8988T (cell line): ENCODE measurements around the gene HMCN1.

ENCODE experiments used
- DNase-seq: peaks from one replicate; pipeline ENCODE4 v3.0.0; 2011

The HMCN1 gene

DNA sequence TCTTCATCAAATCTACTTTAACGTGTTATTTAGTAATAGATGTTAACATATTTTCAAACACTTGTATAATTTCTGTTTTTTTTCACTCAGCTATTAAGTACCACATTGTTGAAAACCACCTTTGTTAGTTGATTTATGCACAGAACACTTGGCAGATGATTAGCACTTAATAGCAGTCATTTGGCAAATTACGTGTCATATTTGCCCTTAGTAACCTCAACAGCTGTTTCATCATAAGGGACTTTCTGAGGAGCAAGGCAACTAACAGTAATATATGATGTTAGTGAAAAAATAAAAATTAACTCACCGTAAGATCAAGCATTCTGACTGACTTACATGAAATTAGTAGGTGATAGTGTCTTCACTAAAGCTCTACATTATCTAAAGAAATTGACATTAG lies 186.4 kb downstream of the HMCN1 start:
- no peak for DNase-seq

DNA sequence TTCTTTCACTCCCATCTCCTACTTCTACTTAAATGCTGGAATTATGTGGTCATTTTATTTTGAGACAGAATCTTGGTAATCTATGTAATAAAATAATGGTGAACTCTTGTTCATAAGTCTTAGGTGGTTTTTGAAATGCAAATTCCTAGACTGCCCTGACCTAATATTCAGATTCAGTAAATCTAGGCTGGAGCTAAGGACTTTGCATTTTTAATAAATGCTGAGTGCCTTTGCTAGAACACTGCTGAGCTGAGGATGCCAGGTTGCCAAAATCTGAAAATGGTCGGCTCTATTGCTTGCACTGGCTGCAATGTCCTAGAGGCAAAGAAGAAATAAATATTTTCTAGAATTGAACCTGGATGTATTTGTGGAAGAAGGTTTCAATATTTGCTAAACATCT lies 187.4 kb downstream of the HMCN1 start:
- DNase-seq, result no peak

DNA sequence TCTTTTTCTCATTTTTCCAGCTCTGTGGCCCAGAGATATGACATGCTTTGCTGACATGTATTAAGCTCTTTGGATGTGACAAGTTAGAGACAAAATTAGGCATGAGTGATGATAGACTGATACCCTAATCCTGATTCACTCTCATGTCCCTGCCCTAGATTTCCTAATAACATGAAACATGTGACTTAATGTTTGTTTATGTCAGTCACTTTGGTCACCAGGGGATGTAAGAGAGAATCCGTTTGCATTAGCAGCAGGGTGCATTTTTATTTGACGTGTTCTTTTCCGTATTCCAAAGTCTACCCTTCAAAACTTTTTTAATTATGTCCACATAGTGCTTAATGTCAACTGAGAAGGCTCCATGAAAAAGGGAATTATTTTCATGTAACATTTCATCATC lies 192.4 kb downstream of the HMCN1 start:
- no peak for DNase-seq

DNA sequence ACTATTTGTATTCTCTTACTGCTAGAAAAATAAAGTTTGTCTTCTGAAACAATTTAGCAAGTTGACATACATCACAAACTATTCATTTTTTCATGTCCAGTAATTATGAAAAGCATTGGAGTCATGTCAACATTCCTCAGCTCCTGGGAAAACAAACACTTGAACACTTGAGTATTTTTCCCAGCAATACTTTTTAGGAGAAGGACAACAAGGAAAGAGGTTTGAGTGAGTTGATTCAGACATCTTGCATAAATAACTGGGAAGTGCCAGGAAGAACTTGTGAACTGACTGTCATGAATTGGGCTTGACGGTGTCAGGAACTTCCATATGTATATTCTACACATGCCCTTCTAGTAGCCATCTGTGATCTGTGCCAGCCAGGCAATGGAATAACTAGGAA lies 195.6 kb downstream of the HMCN1 start:
- DNase-seq, result no peak

DNA sequence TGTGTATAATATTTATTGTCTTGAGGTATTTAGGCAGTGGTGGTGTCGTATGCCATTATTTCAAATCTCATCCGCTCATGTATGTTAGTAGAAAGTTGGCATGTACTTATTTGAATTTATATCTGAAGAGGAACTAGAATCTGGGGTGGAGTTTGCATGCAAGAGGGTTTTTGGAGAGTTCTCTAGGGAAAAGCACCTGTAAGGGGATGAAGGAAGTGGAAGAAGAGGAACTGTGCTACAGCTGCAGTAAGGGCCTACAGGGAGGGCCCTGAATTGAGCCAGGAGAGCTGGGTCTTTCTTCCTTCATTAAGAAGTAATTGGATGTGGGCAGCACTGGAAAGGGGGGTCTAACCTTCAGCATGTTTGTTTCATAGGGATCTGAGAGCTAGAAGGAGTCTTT lies 197.2 kb downstream of the HMCN1 start:
- no peak for DNase-seq

DNA sequence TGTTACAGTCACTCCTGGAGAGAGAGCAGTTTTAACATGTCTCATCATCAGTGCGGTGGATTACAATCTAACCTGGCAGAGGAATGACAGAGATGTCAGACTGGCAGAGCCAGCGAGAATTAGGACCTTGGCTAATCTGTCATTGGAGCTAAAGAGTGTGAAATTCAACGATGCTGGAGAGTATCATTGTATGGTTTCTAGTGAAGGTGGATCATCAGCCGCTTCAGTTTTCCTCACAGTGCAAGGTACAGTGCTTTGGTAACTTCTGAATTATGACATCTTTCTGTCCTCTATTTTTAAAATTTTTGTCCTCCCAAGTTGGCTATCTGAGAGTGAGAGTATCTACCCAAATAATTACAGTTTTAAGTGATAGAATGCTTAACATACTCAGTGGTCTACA lies 199.4 kb downstream of the HMCN1 start:
- no peak for DNase-seq

DNA sequence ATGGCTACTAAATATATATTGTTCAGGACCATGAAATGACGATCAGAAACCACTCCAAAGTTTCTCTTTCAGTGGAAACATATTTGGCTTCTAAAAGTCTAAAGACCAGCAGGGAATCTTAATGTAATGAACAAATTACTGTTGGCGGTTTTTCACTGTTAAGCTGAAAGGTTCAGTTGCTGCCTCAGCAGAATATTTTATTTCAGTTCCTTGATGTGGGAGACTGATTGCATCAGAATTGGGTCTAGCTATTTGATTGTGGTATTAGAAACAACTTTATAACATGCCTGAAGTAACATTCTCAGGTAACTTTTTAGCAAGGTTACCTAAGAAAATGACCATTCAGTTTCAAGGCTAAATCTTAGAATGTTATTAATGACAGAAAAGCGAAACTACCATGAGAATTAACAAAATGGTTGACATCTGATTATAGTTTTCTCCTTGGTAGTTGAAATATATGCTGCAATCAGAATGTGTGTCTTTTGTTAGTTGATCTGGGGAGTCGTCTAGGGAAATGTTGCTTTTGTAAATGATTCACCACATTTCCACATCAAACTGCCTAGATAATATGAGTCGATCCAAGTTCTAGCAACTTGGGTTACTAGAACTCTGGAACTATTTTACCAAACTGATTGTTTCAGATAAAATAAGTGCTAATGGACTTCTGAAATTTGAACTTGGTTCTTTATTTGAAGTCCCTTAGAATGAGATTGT lies 200.4 kb downstream of the HMCN1 start:
- DNase-seq, result no peak

DNA sequence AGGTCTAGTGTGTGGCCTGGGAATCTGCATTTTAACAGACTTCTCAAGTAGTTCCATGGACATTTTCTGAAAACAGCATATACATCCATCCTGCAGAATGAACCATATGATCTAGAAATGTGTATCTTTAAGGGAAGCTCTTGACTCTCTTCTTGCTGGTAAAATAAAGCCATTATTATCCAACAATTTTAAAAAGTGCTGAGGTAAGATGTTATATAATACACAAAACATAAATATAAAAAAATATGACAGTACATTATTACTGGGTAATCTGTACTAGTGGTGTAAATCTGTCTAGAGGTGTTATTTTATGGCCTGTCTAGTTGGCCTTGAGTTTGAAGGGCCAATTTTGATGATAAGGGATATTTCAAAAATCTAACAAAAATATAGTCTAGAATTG lies 201.2 kb downstream of the HMCN1 start:
- no peak for DNase-seq

DNA sequence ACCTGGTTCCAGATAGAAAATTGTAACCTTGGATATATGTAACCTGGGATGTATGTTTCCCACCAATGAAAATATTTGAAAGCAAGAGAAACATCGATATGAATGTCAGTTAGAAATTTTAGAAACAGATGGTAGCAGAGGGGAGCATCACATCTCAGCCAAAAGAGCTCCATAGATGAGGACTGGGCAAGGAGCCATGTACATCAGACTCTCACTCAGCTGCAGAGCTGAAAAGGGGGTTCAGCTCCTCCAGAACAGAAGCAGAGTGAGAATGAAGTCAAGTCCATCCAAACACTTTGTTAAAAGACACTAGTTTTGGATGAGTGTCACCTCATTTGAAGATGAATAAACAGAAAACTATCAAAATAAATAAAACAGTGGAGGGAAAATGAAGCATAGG lies 202.4 kb downstream of the HMCN1 start:
- no peak for DNase-seq

DNA sequence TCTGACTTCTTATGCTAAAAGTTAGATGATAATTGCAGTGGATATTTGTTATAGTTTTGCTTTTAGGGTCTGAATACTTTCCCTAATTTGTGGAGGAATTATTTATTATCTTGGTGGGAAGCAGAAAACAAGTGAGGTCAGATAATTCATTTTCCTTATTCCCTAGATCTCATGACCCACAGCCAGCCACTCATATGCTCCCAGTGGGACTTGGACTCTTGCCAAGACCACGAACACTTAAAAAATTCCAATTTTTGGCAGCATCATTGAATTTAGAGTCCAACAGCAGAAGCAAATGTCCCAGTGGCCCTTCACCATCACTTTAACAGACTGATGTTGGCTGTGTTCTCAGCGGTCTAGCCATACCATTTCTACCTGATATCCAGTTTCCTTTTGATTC lies 204.2 kb downstream of the HMCN1 start:
- no peak for DNase-seq

DNA sequence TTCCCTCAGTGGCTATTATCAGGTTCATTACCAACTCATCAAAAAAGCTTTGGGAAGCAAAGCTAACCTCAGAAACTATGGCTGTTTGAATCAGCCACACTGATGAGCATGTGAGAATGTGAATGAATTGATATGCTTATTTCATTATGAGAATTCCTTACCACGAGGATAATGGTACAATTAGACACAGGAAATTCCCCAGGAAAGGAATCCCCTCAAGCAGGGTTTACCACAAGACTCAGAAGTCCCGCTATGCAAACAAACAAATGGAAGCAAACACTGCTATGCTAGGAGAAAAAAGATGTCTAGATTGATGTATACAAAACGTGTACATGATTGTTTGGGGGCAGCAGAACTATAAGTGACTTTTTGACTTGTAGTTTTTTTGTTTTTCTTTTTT lies 205.0 kb downstream of the HMCN1 start:
- no peak for DNase-seq

DNA sequence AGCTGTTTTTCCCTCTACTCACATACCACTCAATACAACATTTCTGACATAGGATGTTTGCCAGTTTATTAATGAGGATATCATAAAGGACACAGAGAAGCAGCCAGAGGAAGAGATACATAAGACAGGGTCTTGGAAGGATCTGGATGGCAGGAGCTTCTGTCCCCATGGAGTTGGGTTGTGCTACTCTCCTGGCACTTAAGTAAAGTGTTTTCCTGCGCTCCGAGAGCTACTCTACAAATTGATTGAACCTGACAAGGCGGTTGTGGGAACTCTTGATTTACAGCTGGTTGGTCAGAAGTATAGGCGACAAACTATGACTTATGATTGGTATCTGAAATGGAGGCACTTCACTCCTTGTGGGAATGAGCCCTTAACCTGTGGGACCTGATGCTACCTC lies 208.8 kb downstream of the HMCN1 start:
- no peak for DNase-seq

DNA sequence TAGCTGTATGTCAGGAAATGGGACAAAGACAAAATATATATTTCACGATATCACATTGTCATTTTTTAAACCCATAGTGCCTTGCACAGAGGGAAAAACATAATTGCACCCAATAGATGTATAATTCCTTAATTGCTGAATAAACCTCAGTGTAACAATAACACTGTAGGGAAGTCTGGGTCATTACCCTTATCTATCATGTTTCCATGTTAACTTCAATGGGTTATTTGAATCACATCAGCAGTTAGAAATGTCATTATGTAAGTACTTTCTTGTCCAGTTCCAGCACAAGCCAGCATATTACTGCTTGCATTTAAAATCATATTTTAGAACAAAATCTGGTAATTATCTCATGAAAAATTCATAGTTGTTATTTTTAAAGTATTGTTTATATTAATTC lies 222.7 kb downstream of the HMCN1 start:
- no peak for DNase-seq

DNA sequence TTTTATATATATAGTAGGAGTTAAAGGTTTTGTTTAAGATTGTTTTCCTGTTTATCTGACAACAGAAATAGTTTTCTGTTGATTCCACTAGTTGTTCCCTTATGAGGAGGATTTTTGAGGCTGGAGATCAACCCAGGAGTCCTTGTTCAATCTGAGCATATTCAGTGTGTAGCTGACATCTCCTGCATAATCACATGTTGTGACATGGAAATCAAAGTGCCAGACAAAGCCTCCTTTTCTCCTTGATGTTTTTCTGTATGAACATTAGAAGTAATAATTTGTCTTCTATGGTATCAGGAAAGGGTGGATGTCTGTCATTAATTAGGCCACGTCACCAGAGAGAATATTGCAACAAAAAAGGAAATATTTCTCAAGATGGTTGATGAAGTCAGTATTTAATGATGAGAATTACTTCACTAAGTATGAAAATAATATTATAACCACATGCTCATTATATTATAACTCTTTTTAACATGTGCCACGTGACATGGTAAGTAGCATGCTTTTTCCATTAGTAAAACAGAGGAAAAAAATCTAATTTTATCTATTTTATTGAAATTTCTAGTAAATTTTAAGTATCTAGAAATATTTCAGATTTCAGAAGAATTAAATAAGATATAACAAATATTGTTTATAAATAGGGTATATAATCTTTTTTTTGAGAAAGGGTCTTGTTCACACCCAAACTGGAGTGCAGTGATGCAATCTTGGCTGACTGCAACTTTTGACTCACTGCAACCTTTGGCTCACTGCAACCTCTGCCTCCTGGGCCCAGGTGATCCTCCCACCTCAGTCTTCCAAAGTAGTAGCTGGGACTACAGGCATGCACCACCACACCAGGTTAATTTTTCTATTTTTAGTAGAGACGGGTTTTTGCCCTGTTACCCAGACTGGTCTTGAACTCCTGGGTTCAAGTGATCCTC lies 223.5 kb downstream of the HMCN1 start:
- DNase-seq, result no peak

DNA sequence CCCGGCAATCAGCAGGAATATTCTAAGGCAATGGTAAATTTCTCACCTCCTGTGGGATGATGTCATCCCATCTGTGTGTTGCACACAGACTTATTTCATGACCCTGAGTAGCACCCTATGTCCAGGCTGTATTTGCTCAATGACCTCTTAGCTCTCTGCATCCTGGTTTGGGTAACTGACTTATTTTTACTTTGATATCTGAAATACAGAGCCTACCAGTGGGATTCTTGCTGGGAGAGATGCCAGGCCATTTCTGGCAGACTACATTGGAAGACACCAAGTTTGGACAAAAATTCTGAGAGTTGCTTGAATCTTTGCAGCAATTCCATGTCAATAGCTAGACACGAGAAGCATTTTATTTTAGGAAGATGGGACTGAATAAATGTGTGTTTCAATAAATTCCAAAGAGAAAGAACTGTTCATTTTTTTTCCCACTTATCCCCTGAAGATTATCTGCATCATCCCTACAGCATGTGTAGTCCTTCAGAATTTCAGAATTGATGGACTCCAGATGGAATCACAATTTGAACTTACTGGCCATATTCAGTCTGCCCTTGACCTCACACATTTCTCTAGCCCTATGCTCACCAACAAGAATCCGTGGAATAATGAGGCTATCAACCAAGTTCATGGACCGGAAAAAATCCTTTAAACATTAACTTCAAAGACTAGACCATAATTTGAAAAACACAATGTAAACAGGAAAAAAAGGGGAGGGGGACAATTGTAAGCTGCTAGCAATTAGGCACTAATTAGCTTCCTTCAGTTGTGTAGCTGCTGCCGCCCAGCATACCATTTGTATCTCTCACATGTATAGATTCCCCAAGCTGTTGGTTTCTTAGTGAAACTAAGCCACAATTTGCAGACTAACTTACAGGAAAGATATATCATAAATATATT lies 226.5 kb downstream of the HMCN1 start:
- no peak for DNase-seq

DNA sequence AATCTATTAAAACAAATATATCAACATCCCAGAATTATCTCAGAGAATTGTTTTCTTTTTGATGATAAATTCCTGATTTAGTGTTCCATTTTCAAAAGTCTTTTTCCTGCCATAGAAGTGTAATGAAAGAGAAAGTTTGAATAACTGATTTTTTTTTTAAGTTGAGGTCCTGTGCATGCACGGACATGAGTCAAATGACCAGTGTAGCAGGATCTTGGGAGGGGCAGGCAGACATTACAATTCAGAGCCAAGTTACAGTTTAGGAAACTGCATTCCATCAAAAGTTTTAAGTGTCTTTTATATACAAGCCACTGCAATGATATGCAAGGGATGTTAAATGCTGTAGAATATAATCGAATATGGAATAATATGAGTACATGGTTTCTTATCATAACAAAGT lies 227.5 kb downstream of the HMCN1 start:
- DNase-seq, result no peak

DNA sequence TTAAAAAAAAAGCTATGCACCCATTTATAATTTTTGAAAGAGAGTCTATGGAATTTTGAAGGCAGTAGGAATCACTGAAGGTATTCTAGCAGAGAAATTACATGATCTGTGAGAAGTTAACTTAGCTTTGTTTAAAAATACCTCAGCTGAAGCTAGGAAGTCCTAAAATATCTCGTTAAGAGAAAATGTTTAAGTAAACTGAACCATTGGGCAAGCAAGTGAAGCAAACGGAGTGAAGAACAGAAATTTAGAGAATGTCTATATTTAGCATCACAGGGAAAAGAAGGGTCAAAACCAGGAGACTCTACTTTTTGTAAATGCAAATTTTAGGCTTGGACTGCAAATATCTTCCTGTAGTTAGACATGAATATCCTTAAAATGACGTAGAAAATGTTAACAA lies 230.8 kb downstream of the HMCN1 start:
- no peak for DNase-seq

DNA sequence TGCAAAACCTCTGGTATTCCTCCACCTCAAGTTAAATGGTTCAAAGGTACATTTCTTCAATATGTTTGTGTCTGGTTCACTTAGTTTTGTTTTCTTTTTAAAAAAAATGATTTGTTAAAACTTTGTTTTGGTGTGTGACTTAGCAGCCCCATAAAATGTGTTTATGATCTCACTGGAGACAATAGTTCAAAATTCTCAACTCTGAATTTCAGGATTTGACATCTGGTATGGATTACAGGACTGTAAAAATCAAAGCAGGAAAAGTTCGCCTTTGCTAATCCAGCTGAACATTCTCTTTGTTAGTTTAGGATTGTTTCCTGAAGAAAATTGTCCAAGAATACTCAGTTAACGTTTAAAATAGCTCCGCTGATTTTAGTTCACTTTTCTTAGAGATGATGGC lies 231.7 kb downstream of the HMCN1 start:
- DNase-seq, result no peak

DNA sequence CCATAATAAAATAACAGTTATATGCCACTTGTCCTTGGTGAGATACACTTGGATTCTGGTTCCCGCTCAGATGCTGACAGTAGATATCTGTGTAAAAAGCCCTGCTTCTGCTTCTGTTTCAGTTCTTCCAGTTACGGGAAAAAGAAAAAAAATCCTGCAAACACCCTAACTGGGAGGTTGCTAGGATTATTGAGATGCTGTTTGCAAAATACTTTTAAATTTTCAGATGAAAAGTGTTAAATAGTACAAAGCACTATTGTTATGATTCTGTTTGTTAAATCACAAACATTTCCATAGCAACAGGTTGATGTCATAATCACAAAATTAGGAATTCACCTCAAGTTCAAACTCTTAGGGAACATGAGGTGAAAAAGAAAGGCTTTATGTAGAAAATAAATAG lies 232.3 kb downstream of the HMCN1 start:
- DNase-seq, result no peak

DNA sequence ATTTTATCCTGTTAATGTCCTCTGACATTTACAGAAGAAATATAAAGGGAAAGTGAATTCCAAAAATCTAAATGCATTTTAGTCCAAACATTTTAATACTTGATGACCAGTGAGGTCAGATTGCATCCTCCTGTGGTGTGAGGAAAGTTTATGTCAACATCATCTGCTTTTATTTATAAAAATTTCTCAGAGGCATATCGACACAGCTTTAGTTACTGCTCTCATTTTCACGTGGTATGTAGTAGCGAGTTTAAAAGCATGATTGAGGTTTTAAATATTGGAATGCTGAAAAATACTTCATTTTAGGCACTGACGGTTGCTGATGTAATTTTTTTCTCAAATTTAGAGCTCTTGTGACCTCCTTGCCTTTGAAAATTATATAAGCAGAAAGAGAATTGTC lies 234.8 kb downstream of the HMCN1 start:
- DNase-seq, result no peak

DNA sequence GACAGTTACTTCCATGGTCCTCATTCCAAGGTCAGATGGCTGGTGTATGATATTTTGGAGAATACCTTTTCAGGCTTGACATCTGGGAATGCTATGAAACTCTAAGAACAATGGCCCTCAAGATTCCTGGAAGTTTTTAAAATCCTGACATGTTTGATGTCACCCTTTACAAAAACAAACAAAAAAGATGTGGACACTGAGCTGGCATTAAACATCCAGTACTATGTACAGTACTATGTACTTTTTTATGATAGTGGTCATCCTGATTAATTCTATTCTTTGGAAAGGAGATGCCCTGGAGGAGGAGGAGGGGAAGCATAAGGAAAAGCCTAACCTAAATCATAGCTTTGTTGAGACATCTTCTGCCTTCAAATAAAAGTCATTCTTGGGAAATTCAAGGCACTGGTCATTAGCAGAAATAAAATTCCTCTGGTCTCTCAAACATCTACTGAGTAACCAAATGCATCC lies 235.4 kb downstream of the HMCN1 start:
- DNase-seq, result no peak

DNA sequence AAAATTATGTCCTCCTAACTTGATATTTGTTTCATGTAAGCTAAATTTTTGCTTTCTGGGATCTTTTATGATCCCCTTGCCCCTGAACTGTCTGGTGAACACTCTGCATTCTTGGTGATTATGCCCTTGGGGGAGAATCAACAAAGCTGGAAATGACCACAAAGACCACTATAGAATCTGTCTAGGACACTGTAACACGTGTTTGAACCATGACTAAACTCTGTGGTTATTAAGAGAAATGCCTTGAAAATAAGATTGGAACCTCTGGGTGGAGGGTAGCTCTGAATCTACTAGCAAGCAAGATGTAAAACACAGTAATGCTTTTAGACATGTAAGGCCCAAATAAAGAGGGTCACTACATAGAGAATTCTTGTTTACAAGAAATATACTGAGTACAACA lies 237.5 kb downstream of the HMCN1 start:
- DNase-seq, result no peak

DNA sequence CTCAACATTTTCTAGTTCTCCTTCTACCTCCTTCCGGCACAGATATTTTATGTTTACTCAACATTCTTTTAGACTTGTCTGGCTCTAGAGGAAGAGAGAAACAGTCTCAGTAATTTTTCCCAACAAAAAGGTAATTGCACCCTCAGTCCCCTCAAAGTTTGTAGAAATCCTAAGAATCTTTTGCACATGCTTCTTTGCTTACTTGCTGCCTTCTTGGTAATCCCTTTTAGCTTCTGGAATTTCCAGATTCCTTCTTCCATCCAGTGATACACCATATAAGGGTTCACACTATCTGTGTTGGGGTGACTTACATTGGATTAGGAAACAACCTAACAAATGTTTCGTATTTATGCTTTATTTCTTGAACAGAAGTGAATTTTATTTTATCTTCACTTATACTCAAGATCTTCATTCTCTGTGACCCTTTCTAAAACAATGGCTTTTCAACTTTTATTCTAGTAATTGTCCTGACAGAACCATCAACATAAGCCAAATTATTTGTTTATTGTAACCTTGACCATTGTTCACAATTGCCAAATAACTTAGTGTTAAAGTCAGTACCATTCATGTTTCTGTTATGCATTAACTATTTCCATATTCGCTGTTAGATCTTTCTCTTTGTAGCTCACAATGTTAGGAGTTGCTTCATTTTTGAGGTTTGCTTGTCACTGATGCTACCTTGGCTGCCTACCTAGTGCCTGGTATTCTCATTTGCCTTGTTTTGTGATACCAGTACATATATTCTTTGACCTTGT lies 238.1 kb downstream of the HMCN1 start:
- DNase-seq, result no peak
